LNCaP clone FGC (cell line): ENCODE measurements around the gene MARCHF3.

Experiments
- DNase-seq: peaks from one replicate; pipeline ENCODE4 v3.0.0-alpha.2; 2011; ENCODE audit warnings: low read depth
- H3K4me3 ChIP-seq: 2 replicates; pipeline ENCODE4 v1.5.1; 2011; ENCODE audit warnings: mild to moderate bottlenecking, low read depth, low read length, control low read depth
- CTCF ChIP-seq: IDR thresholded peaks from 2 replicates; pipeline ENCODE4 v1.5.1; 2012; ENCODE audit warnings: mild to moderate bottlenecking; ENCODE audit not compliant: control insufficient read depth, insufficient read depth; ENCODE audit errors: extremely low read depth

MARCHF3 gene

GRCh38 chr5:126981222-126981621 lies 49.1 kb downstream of the MARCHF3 start:
- H3K4me3 ChIP-seq = no peak overlapping the region
- TF ChIP-seq CTCF = no peak

GRCh38 chr5:126978258-126978657 lies 52.1 kb downstream of the MARCHF3 start:
- DNase-seq = no peak
- no peak overlapping the region for H3K4me3 ChIP-seq
- TF ChIP-seq CTCF = no peak

More at GRCh38 chr5:126981222-126981621, 49.1 kb downstream of the MARCHF3 start:
- no peak for DNase-seq

- DNase-seq = no peak
These were observed 53.7 kb downstream of the MARCHF3 start for GRCh38 chr5:126976520-126977172.

GRCh38 chr5:126975796-126976195 lies 54.6 kb downstream of the MARCHF3 start:
- TF ChIP-seq CTCF = no peak
- H3K4me3 ChIP-seq = no peak overlapping the region
- no peak for DNase-seq

More at GRCh38 chr5:126976520-126977172, 53.7 kb downstream of the MARCHF3 start:
- no peak overlapping the region for H3K4me3 ChIP-seq
- TF ChIP-seq CTCF = no peak

GRCh38 chr5:126973193-126973592 lies 57.2 kb downstream of the MARCHF3 start:
- H3K4me3 ChIP-seq = no peak overlapping the region
- no peak for DNase-seq
- no peak for TF ChIP-seq CTCF

GRCh38 chr5:126972062-126972895 lies 58.1 kb downstream of the MARCHF3 start:
- no peak overlapping the region for H3K4me3 ChIP-seq
- no peak for TF ChIP-seq CTCF
- DNase-seq = no peak
